ENCODE data around the gene ISM2.

Gene ISM2

GRCh38 chr14:77478796-77479195 lies 19.8 kb downstream of the ISM2 start:
- Histone ChIP-seq H3F3A (ENCODE audit: insufficient read depth, low read length) (no peaks in the 10 kb centered on the region), H3K9me3 (replicated peaks; ENCODE audit: insufficient read depth, low read length) (no peaks in the 10 kb centered on the region), H3K9ac (ENCODE audit: low read length) (no peak overlapping the region), H4K20me1 (ENCODE audit: insufficient read depth, low read length) (no peaks in the 10 kb centered on the region), H3K4me1 (ENCODE audit: low read length) (no peaks in the 10 kb centered on the region), H3K27ac (ENCODE audit: low read length) (no peak overlapping the region), H2AFZ (ENCODE audit: low read length) (no peak overlapping the region), H3K9me2 (replicated peaks; ENCODE audit: insufficient read depth, low read length) (no peaks in the 10 kb centered on the region), H3K79me2 (ENCODE audit: low read length) (no peaks in the 10 kb centered on the region), H3K27me3 (replicated peaks; ENCODE audit: insufficient read depth, low read length) (no peaks in the 10 kb centered on the region), H3K36me3 (replicated peaks; ENCODE audit: insufficient read depth, low read length) (no peaks in the 10 kb centered on the region), H3K4me3 (ENCODE audit: low read length) (no peak overlapping the region), H3K4me2 (ENCODE audit: low read depth, low read length) (no peak overlapping the region)
- no peak for TF ChIP-seq EZH2 (optimal IDR thresholded peaks at IDR 0.05; ENCODE audit: low read depth, low read length)
- no peak for TF ChIP-seq CTCF (IDR thresholded peaks at IDR 0.05; ENCODE audit: low read length)
- no peak for TF ChIP-seq EZH2phosphoT487 (IDR thresholded peaks at IDR 0.05; ENCODE audit: low read length)
- no peak for DNase-seq

GRCh38 chr14:77478029-77478428 lies 20.6 kb downstream of the ISM2 start:
- DNase-seq: no peak
- H4K20me1 ChIP-seq (ENCODE audit: insufficient read depth, low read length): no peaks in the 10 kb centered on the region
- no peaks in the 10 kb centered on the region for H3K27me3 ChIP-seq (replicated peaks; ENCODE audit: insufficient read depth, low read length)
- no peaks in the 10 kb centered on the region for H3K4me1 ChIP-seq (ENCODE audit: low read length)
- no peak overlapping the region for H2AFZ ChIP-seq (ENCODE audit: low read length)
- H3K9ac ChIP-seq (ENCODE audit: low read length): no peak overlapping the region
- no peak overlapping the region for H3K4me3 ChIP-seq (ENCODE audit: low read length)
- no peaks in the 10 kb centered on the region for H3K9me2 ChIP-seq (replicated peaks; ENCODE audit: insufficient read depth, low read length)
- no peaks in the 10 kb centered on the region for H3F3A ChIP-seq (ENCODE audit: insufficient read depth, low read length)
- TF ChIP-seq CTCF (IDR thresholded peaks at IDR 0.05; ENCODE audit: low read length) (no peak), EZH2 (optimal IDR thresholded peaks at IDR 0.05; ENCODE audit: low read depth, low read length) (no peak), EZH2phosphoT487 (IDR thresholded peaks at IDR 0.05; ENCODE audit: low read length) (no peak)
- no peak overlapping the region for H3K4me2 ChIP-seq (ENCODE audit: low read depth, low read length)
- no peaks in the 10 kb centered on the region for H3K36me3 ChIP-seq (replicated peaks; ENCODE audit: insufficient read depth, low read length)
- no peaks in the 10 kb centered on the region for H3K79me2 ChIP-seq (ENCODE audit: low read length)
- H3K27ac ChIP-seq (ENCODE audit: low read length): no peak overlapping the region
- H3K9me3 ChIP-seq (replicated peaks; ENCODE audit: insufficient read depth, low read length): no peaks in the 10 kb centered on the region

GRCh38 chr14:77475432-77476115 lies 23.0 kb downstream of the ISM2 start:
- no peak for DNase-seq
- no peaks in the 10 kb centered on the region for H3F3A ChIP-seq (ENCODE audit: insufficient read depth, low read length)
- H4K20me1 ChIP-seq (ENCODE audit: insufficient read depth, low read length): no peaks in the 10 kb centered on the region
- no peak overlapping the region for H3K4me2 ChIP-seq (ENCODE audit: low read depth, low read length)
- no peaks in the 10 kb centered on the region for H3K79me2 ChIP-seq (ENCODE audit: low read length)
- H3K4me3 ChIP-seq (ENCODE audit: low read length): no peak overlapping the region
- H3K9me2 ChIP-seq (replicated peaks; ENCODE audit: insufficient read depth, low read length): no peaks in the 10 kb centered on the region
- H3K27ac ChIP-seq (ENCODE audit: low read length): no peak overlapping the region
- H3K36me3 ChIP-seq (replicated peaks; ENCODE audit: insufficient read depth, low read length): no peaks in the 10 kb centered on the region
- no peak overlapping the region for H3K9ac ChIP-seq (ENCODE audit: low read length)
- H3K9me3 ChIP-seq (replicated peaks; ENCODE audit: insufficient read depth, low read length): no peaks in the 10 kb centered on the region
- H3K4me1 ChIP-seq (ENCODE audit: low read length): no peaks in the 10 kb centered on the region
- no peaks in the 10 kb centered on the region for H3K27me3 ChIP-seq (replicated peaks; ENCODE audit: insufficient read depth, low read length)
- H2AFZ ChIP-seq (ENCODE audit: low read length): no peak overlapping the region
- TF ChIP-seq EZH2phosphoT487 (IDR thresholded peaks at IDR 0.05; ENCODE audit: low read length) (no peak), CTCF (IDR thresholded peaks at IDR 0.05; ENCODE audit: low read length) (no peak), EZH2 (optimal IDR thresholded peaks at IDR 0.05; ENCODE audit: low read depth, low read length) (no peak)

Data from MM.1S (cell line).